Lung (tissue), 12 donors: ENCODE data around the gene DNASE2B. TPM values are rescaled to one million over a fixed set of nuclear protein-coding genes. Genes with fewer than 3 reads are reported as not detected.

Experiments
- ATAC-seq: fragments of 200-7000 bp; cut with Tn5 transposase; one replicate; pipeline ENCODE4 v1.9.1; 2020; ENCODE audit warnings: moderate number of reproducible peaks; ENCODE audit not compliant: insufficient read depth, low FRiP score
- DNase-seq, 3 donors: peaks; one replicate each; pipeline ENCODE4 v3.0.0-alpha.2; 2013 to 2017
- H3K27ac ChIP-seq, 2 donors: one replicate each; pipeline ENCODE4 v1.5.1; 2013; ENCODE audit warnings: mild to moderate bottlenecking in 2 of 2, moderate library complexity in 2 of 2, control low read depth in 1 of 2, inconsistent platforms in 1 of 2, low read depth in 1 of 2, low read length in 1 of 2
- H3K27me3 ChIP-seq, 3 donors: one replicate each; pipeline ENCODE4 v1.5.1; 2013; ENCODE audit warnings: low read length in 2 of 3; ENCODE audit not compliant: control insufficient read depth in 3 of 3, insufficient read depth in 3 of 3
- H3K36me3 ChIP-seq, 4 donors: one replicate each; pipeline ENCODE4 v1.5.1; 2013; ENCODE audit warnings: low read length in 4 of 4, mild to moderate bottlenecking in 1 of 4, moderate library complexity in 1 of 4; ENCODE audit not compliant: control insufficient read depth in 4 of 4, insufficient read depth in 4 of 4
- H3K4me1 ChIP-seq, 5 donors: one replicate each; pipeline ENCODE4 v1.5.1; 2013; ENCODE audit warnings: low read length in 5 of 5, mild to moderate bottlenecking in 2 of 5, moderate library complexity in 1 of 5; ENCODE audit not compliant: control insufficient read depth in 5 of 5, insufficient read depth in 5 of 5
- H3K4me3 ChIP-seq: one replicate; pipeline ENCODE4 v1.5.1; 2013; ENCODE audit warnings: mild to moderate bottlenecking, control low read depth, moderate library complexity
- H3K9ac ChIP-seq, 2 donors: one replicate each; pipeline ENCODE4 v1.5.1; 2013; ENCODE audit warnings: low read length in 2 of 2, control low read depth in 1 of 2; ENCODE audit not compliant: insufficient read depth in 1 of 2
- H3K9me3 ChIP-seq, 4 donors: one replicate each; pipeline ENCODE4 v1.5.1; 2013; ENCODE audit warnings: low read length in 3 of 4, mild to moderate bottlenecking in 1 of 4, moderate library complexity in 1 of 4; ENCODE audit not compliant: control insufficient read depth in 4 of 4, insufficient read depth in 3 of 4
- WGBS, 2 donors: extraction: QIAGEN DNeasy Blood & Tissue Kit; methylation state at CpG; one replicate each; pipeline ENCODE4 v1.1.7; 2013; 5-methylcytosine and 5-hydroxymethylcytosine counted together
- polyA plus RNA-seq, 2 donors: library from polyadenylated mRNA; stranded (reverse); fragments of 200-250 nt; gene quantifications; one replicate each; pipeline ENCODE4 v1.2.1, GENCODE V29; 2013
- total RNA-seq, 2 donors: library from RNA; depleted of rRNA in 1 of 2; stranded (reverse); fragments of >200 nt in 1 of 2; gene quantifications; one replicate each; pipeline ENCODE4 v1.2.1, GENCODE V29; 2014 to 2021
- TF ChIP-seq, protein P1 (sequence below): IDR thresholded peaks from 2 replicates; pipeline ENCODE4 v1.5.1; 2012; ENCODE audit warnings: mild to moderate bottlenecking; ENCODE audit errors: control extremely low read depth, extremely low read depth
- donor health status: control.
- donor health status: control.
- donor health status: Bipolar disorder and iron deficiency.
- donor health status: healthy.
- donor health status: DM: yes; HTN: yes; CAD: no.

DNASE2B gene
- total and polyA plus RNA-seq, 4 donors: 0.29 to 4.9 (median 1.3) TPM; not detected in 1

DNA sequence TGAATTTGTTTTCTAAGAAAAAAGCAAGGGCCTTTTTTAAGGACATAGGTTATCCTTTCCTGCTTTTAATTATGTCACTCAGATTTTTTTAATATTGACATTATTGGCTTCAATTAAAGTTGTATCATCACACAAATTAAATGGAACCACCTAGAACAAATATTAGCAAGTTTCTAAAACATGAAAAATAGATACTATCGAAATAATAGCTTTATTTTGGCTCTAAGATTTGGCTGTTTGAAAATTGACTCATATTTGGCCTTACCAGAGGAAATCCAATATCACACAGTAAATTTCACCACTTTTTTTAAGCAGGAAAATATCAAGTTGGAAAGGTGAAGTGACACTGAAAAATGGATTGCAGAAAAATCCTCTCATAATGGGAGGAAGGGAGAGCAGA, 9.2 kb downstream of the DNASE2B start:
- no peak for DNase-seq
- WGBS, 2 donors: 81 to 92% methylated on average over 1 of the region's 1 CpG

GRCh38 chr1:84407958-84408422, 9.7 kb downstream of the DNASE2B start:
- 86 to 93% methylated on average over 2 of the region's 2 CpGs for WGBS, 2 donors
- H3K27ac ChIP-seq: no peak overlapping the region

More for the DNA sequence above, 9.2 kb downstream of the DNASE2B start:
- Histone ChIP-seq H3K27me3 (no peaks in the 10 kb centered on the region), H3K9ac (no peak overlapping the region), H3K4me3 (no peak overlapping the region), H3K9me3 (no peaks in the 10 kb centered on the region), H3K36me3 (no peaks in the 10 kb centered on the region), H3K27ac (no peak overlapping the region), H3K4me1 (no peaks in the 10 kb centered on the region)
- ATAC-seq: no peak
- TF ChIP-seq, protein P1, sequence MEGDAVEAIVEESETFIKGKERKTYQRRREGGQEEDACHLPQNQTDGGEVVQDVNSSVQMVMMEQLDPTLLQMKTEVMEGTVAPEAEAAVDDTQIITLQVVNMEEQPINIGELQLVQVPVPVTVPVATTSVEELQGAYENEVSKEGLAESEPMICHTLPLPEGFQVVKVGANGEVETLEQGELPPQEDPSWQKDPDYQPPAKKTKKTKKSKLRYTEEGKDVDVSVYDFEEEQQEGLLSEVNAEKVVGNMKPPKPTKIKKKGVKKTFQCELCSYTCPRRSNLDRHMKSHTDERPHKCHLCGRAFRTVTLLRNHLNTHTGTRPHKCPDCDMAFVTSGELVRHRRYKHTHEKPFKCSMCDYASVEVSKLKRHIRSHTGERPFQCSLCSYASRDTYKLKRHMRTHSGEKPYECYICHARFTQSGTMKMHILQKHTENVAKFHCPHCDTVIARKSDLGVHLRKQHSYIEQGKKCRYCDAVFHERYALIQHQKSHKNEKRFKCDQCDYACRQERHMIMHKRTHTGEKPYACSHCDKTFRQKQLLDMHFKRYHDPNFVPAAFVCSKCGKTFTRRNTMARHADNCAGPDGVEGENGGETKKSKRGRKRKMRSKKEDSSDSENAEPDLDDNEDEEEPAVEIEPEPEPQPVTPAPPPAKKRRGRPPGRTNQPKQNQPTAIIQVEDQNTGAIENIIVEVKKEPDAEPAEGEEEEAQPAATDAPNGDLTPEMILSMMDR: no peak

GRCh38 chr1:84409888-84410287, 11.6 kb downstream of the DNASE2B start:
- TF ChIP-seq, protein P1: no peak
- Histone ChIP-seq H3K4me1 (no peaks in the 10 kb centered on the region), H3K9ac (no peak overlapping the region), H3K27ac (no peak overlapping the region), H3K27me3 (no peaks in the 10 kb centered on the region), H3K9me3 (no peaks in the 10 kb centered on the region), H3K4me3 (no peak overlapping the region), H3K36me3 (no peaks in the 10 kb centered on the region)
- no peak for ATAC-seq
- WGBS, 2 donors: 53 to 78% methylated on average over 2 of the region's 2 CpGs
- no peak for DNase-seq

More at GRCh38 chr1:84407958-84408422, 9.7 kb downstream of the DNASE2B start:
- no peak for ATAC-seq
- H3K36me3 ChIP-seq: no peaks in the 10 kb centered on the region
- no peaks in the 10 kb centered on the region for H3K27me3 ChIP-seq
- no peak overlapping the region for H3K4me3 ChIP-seq
- TF ChIP-seq, protein P1: no peak
- no peaks in the 10 kb centered on the region for H3K9me3 ChIP-seq
- no peaks in the 10 kb centered on the region for H3K4me1 ChIP-seq
- no peak for DNase-seq
- no peak overlapping the region for H3K9ac ChIP-seq
